ENCODE data around the gene MEIS1.

MEIS1 gene

GRCh38 chr2:66555091-66555490 is 120.2 kb downstream of the MEIS1 start:
- peak overlapping the region; percentile 24 for H3K4me3 ChIP-seq (replicated peaks; ENCODE audit: low read depth, low read length)
- TF ChIP-seq CTCF (IDR thresholded peaks at IDR 0.05; ENCODE audit: low read length, missing control alignments): no peak
- DNase-seq (ENCODE audit: low read depth): peak; percentile 71

- peak; percentile 58 for DNase-seq (ENCODE audit: low read depth)
- H3K4me3 ChIP-seq (replicated peaks; ENCODE audit: low read depth, low read length): peak overlapping the region; percentile 24
- no peak for TF ChIP-seq CTCF (IDR thresholded peaks at IDR 0.05; ENCODE audit: low read length, missing control alignments)
Measured at GRCh38 chr2:66555501-66556324, 120.8 kb downstream of the MEIS1 start.

- no peak for DNase-seq (ENCODE audit: low read depth)
- H3K4me3 ChIP-seq (replicated peaks; ENCODE audit: low read depth, low read length): no peak overlapping the region
- no peak for TF ChIP-seq CTCF (IDR thresholded peaks at IDR 0.05; ENCODE audit: low read length, missing control alignments)
Measured at GRCh38 chr2:66559672-66560071, 124.7 kb downstream of the MEIS1 start.

GRCh38 chr2:66560683-66561082 is 125.8 kb downstream of the MEIS1 start:
- no peak overlapping the region for H3K4me3 ChIP-seq (replicated peaks; ENCODE audit: low read depth, low read length)
- no peak for TF ChIP-seq CTCF (IDR thresholded peaks at IDR 0.05; ENCODE audit: low read length, missing control alignments)
- peak; percentile 48 for DNase-seq (ENCODE audit: low read depth)

- DNase-seq (ENCODE audit: low read depth): peak; percentile 65
- H3K4me3 ChIP-seq (replicated peaks; ENCODE audit: low read depth, low read length): no peak overlapping the region
- no peak for TF ChIP-seq CTCF (IDR thresholded peaks at IDR 0.05; ENCODE audit: low read length, missing control alignments)
Measured at GRCh38 chr2:66561645-66562303, 126.8 kb downstream of the MEIS1 start.

- no peak for DNase-seq (ENCODE audit: low read depth)
- no peak for TF ChIP-seq CTCF (IDR thresholded peaks at IDR 0.05; ENCODE audit: low read length, missing control alignments)
- H3K4me3 ChIP-seq (replicated peaks; ENCODE audit: low read depth, low read length): no peak overlapping the region
Measured at GRCh38 chr2:66562304-66562685, 127.4 kb downstream of the MEIS1 start.
